ENCODE results near the gene CAND2. TPM values are rescaled to one million over a fixed set of nuclear protein-coding genes. Genes with fewer than 3 reads are reported as not detected.

Gene CAND2
- total and polyA plus RNA-seq, 4 donors, result 0.38 to 1.6 (median 0.92) TPM

DNA sequence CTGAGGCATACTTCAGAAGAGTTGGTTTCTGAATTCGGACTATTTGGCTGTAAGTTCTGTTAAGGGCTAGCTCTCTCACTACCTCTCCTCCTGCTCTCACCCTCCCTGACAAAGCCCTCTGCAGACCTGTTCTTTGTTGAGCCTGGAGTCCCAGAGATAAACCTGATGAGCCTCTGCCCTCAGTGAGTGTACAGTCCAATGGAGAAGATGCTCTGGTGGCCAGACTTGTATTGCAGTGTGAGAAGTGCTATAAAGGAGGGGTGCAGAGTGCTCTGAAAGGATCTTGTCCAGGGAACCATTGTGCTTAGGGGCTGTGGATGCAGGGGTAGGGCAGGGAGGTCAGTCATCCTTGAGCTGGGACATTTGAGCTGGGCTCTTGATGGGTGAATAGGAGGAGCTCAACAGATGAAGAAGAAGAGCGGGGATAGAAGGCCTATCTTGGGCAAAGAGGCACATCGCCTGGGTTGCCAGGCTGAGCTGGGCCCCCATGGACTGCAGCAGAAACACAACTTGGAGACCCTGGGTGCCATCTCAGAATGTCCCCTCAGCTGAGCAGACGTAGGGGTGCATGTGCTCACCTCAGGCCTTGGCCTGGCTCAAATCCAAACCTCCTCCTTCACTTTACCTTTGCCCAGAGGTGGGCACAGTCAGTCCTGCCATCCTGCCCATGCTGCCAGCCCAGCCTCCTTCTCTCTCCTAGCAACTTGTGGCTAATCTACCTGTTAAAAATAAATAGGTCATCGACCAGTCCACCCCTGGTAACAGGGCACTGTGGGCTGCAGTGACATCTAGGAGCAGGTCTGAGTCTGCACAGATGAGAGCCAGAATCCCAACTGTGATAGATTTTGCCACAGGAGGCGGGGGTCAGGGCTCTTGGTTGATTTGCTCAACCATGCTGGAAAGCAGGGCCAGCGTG, 3.3 kb downstream of the CAND2 start:
- Histone ChIP-seq H3K36me3 (ENCODE audit: control insufficient read depth in 4 of 4, insufficient read depth in 3 of 4, low read depth in 1 of 4, low read length in 3 of 4) (peaks cover 0 to 2% (median 0%) of the 10 kb centered on the region in 4 donors), H3K27ac (ENCODE audit: low read depth in 1 of 2, low read length in 2 of 2) (peak overlapping the region; percentile 18 to 36), H3K4me3 (ENCODE audit: low read depth in 1 of 3, low read length in 3 of 3) (no peak overlapping the region), H3K9me3 (ENCODE audit: control insufficient read depth in 4 of 4, low read length in 3 of 4) (no peaks in the 10 kb centered on the region), H3K27me3 (ENCODE audit: control insufficient read depth in 4 of 4, insufficient read depth in 4 of 4, low read length in 3 of 4) (no peaks in the 10 kb centered on the region), H3K9ac (ENCODE audit: low read depth in 1 of 2, low read length in 2 of 2) (no peak overlapping the region), H3K4me1 (ENCODE audit: control insufficient read depth in 4 of 4, insufficient read depth in 4 of 4, low read length in 3 of 4) (peaks cover 8 to 24% (median 17%) of the 10 kb centered on the region in 4 donors)
- 66% methylated on average over 7 of the region's 7 CpGs for WGBS
- TF ChIP-seq, protein P1, sequence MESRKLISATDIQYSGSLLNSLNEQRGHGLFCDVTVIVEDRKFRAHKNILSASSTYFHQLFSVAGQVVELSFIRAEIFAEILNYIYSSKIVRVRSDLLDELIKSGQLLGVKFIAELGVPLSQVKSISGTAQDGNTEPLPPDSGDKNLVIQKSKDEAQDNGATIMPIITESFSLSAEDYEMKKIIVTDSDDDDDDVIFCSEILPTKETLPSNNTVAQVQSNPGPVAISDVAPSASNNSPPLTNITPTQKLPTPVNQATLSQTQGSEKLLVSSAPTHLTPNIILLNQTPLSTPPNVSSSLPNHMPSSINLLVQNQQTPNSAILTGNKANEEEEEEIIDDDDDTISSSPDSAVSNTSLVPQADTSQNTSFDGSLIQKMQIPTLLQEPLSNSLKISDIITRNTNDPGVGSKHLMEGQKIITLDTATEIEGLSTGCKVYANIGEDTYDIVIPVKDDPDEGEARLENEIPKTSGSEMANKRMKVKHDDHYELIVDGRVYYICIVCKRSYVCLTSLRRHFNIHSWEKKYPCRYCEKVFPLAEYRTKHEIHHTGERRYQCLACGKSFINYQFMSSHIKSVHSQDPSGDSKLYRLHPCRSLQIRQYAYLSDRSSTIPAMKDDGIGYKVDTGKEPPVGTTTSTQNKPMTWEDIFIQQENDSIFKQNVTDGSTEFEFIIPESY (IDR thresholded peaks at IDR 0.05), result no peak
- TF ChIP-seq, protein P2, sequence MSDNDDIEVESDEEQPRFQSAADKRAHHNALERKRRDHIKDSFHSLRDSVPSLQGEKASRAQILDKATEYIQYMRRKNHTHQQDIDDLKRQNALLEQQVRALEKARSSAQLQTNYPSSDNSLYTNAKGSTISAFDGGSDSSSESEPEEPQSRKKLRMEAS (IDR thresholded peaks at IDR 0.05), result no peak
- peak in 1 of 2 donors; percentile 12 for TF ChIP-seq JUND (IDR thresholded peaks at IDR 0.05)
- TF ChIP-seq RAD21 (IDR thresholded peaks at IDR 0.05), result peak; percentile 62 to 68
- TF ChIP-seq, protein P3, sequence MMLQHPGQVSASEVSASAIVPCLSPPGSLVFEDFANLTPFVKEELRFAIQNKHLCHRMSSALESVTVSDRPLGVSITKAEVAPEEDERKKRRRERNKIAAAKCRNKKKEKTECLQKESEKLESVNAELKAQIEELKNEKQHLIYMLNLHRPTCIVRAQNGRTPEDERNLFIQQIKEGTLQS (IDR thresholded peaks at IDR 0.05), result no peak
- TF ChIP-seq GABPA (IDR thresholded peaks at IDR 0.05 in 1 of 2, conservative IDR thresholded peaks at IDR 0.05 in 1 of 2), result no peak
- TF ChIP-seq HNF4G (IDR thresholded peaks at IDR 0.05), result no peak
- TF ChIP-seq FOXA1 (IDR thresholded peaks at IDR 0.05), result peak; percentile 22
- peak; percentile 43 to 72 for TF ChIP-seq RXRA (IDR thresholded peaks at IDR 0.05)
- TF ChIP-seq NR2F2 (IDR thresholded peaks at IDR 0.05), result no peak
- TF ChIP-seq EGR1 (IDR thresholded peaks at IDR 0.05; ENCODE audit: low read depth in 2 of 2), result no peak
- TF ChIP-seq YY1 (IDR thresholded peaks at IDR 0.05), result peak; percentile 52
- TF ChIP-seq SP1 (IDR thresholded peaks at IDR 0.05), result peak; percentile 62
- no peak for TF ChIP-seq TAF1 (conservative IDR thresholded peaks at IDR 0.05)
- TF ChIP-seq, protein P4, sequence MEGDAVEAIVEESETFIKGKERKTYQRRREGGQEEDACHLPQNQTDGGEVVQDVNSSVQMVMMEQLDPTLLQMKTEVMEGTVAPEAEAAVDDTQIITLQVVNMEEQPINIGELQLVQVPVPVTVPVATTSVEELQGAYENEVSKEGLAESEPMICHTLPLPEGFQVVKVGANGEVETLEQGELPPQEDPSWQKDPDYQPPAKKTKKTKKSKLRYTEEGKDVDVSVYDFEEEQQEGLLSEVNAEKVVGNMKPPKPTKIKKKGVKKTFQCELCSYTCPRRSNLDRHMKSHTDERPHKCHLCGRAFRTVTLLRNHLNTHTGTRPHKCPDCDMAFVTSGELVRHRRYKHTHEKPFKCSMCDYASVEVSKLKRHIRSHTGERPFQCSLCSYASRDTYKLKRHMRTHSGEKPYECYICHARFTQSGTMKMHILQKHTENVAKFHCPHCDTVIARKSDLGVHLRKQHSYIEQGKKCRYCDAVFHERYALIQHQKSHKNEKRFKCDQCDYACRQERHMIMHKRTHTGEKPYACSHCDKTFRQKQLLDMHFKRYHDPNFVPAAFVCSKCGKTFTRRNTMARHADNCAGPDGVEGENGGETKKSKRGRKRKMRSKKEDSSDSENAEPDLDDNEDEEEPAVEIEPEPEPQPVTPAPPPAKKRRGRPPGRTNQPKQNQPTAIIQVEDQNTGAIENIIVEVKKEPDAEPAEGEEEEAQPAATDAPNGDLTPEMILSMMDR (IDR thresholded peaks at IDR 0.05; ENCODE audit: low read depth, low read length, missing input control), result no peak
- TF ChIP-seq HNF4A (conservative IDR thresholded peaks at IDR 0.05), result peak; percentile 46 to 67
- TF ChIP-seq, protein P5, sequence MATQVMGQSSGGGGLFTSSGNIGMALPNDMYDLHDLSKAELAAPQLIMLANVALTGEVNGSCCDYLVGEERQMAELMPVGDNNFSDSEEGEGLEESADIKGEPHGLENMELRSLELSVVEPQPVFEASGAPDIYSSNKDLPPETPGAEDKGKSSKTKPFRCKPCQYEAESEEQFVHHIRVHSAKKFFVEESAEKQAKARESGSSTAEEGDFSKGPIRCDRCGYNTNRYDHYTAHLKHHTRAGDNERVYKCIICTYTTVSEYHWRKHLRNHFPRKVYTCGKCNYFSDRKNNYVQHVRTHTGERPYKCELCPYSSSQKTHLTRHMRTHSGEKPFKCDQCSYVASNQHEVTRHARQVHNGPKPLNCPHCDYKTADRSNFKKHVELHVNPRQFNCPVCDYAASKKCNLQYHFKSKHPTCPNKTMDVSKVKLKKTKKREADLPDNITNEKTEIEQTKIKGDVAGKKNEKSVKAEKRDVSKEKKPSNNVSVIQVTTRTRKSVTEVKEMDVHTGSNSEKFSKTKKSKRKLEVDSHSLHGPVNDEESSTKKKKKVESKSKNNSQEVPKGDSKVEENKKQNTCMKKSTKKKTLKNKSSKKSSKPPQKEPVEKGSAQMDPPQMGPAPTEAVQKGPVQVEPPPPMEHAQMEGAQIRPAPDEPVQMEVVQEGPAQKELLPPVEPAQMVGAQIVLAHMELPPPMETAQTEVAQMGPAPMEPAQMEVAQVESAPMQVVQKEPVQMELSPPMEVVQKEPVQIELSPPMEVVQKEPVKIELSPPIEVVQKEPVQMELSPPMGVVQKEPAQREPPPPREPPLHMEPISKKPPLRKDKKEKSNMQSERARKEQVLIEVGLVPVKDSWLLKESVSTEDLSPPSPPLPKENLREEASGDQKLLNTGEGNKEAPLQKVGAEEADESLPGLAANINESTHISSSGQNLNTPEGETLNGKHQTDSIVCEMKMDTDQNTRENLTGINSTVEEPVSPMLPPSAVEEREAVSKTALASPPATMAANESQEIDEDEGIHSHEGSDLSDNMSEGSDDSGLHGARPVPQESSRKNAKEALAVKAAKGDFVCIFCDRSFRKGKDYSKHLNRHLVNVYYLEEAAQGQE (IDR thresholded peaks at IDR 0.05), result peak; percentile 44
- no peak for TF ChIP-seq FOXA2 (IDR thresholded peaks at IDR 0.05)
- DNase-seq (ENCODE audit: low spot score), result no peak

Data from liver (tissue), 9 donors.